ENCODE measurements around the gene CCDC61.

CCDC61 gene

GRCh38 chr19:46017095-46017429 lies 21.8 kb downstream of the CCDC61 start:
- Histone ChIP-seq H3K4me3 (ENCODE audit: low read depth, low read length) (no peak overlapping the region), H3K9ac (no peak overlapping the region), H3K4me2 (ENCODE audit: low read length) (no peak overlapping the region), H3K79me2 (no peaks in the 10 kb centered on the region), H3K36me3 (ENCODE audit: control insufficient read depth, insufficient read depth, low read length) (no peaks in the 10 kb centered on the region), H3K27ac (no peak overlapping the region), H2AFZ (peak overlapping the region; percentile 50), H3K9me3 (ENCODE audit: control insufficient read depth, low read length) (no peaks in the 10 kb centered on the region), H3K4me1 (peaks cover 12% of the 10 kb centered on the region), H3K27me3 (ENCODE audit: control insufficient read depth, insufficient read depth, low read length) (no peaks in the 10 kb centered on the region)
- TF ChIP-seq CTCF (IDR thresholded peaks at IDR 0.05): no peak

GRCh38 chr19:46017874-46018675 lies 22.8 kb downstream of the CCDC61 start:
- no peak overlapping the region for H2AFZ ChIP-seq
- no peaks in the 10 kb centered on the region for H3K9me3 ChIP-seq (ENCODE audit: control insufficient read depth, low read length)
- H3K4me2 ChIP-seq (ENCODE audit: low read length): no peak overlapping the region
- TF ChIP-seq CTCF (IDR thresholded peaks at IDR 0.05): no peak
- H3K27me3 ChIP-seq (ENCODE audit: control insufficient read depth, insufficient read depth, low read length): peaks cover 2% of the 10 kb centered on the region
- no peak overlapping the region for H3K4me3 ChIP-seq (ENCODE audit: low read depth, low read length)
- H3K27ac ChIP-seq: no peak overlapping the region
- no peaks in the 10 kb centered on the region for H3K36me3 ChIP-seq (ENCODE audit: control insufficient read depth, insufficient read depth, low read length)
- H3K79me2 ChIP-seq: no peaks in the 10 kb centered on the region
- peaks cover 12% of the 10 kb centered on the region for H3K4me1 ChIP-seq
- no peak overlapping the region for H3K9ac ChIP-seq

- H3K79me2 ChIP-seq: no peaks in the 10 kb centered on the region
- no peaks in the 10 kb centered on the region for H3K9me3 ChIP-seq (ENCODE audit: control insufficient read depth, low read length)
- no peak overlapping the region for H3K9ac ChIP-seq
- TF ChIP-seq CTCF (IDR thresholded peaks at IDR 0.05): no peak
- no peaks in the 10 kb centered on the region for H3K36me3 ChIP-seq (ENCODE audit: control insufficient read depth, insufficient read depth, low read length)
- peaks cover 12% of the 10 kb centered on the region for H3K4me1 ChIP-seq
- no peak overlapping the region for H3K27ac ChIP-seq
- H3K27me3 ChIP-seq (ENCODE audit: control insufficient read depth, insufficient read depth, low read length): peaks cover 5% of the 10 kb centered on the region
- H2AFZ ChIP-seq: no peak overlapping the region
- H3K4me2 ChIP-seq (ENCODE audit: low read length): no peak overlapping the region
- H3K4me3 ChIP-seq (ENCODE audit: low read depth, low read length): no peak overlapping the region
Measured at GRCh38 chr19:46018729-46019251, 23.5 kb downstream of the CCDC61 start.

- no peak overlapping the region for H3K4me2 ChIP-seq (ENCODE audit: low read length)
- TF ChIP-seq CTCF (IDR thresholded peaks at IDR 0.05): no peak
- no peaks in the 10 kb centered on the region for H3K36me3 ChIP-seq (ENCODE audit: control insufficient read depth, insufficient read depth, low read length)
- H3K4me1 ChIP-seq: peaks cover 12% of the 10 kb centered on the region
- H3K4me3 ChIP-seq (ENCODE audit: low read depth, low read length): no peak overlapping the region
- no peak overlapping the region for H3K9ac ChIP-seq
- no peaks in the 10 kb centered on the region for H3K9me3 ChIP-seq (ENCODE audit: control insufficient read depth, low read length)
- H3K79me2 ChIP-seq: no peaks in the 10 kb centered on the region
- no peak overlapping the region for H2AFZ ChIP-seq
- H3K27me3 ChIP-seq (ENCODE audit: control insufficient read depth, insufficient read depth, low read length): peaks cover 5% of the 10 kb centered on the region
- H3K27ac ChIP-seq: no peak overlapping the region
Measured at GRCh38 chr19:46019270-46019669, 24.0 kb downstream of the CCDC61 start.

- H3K79me2 ChIP-seq: no peaks in the 10 kb centered on the region
- TF ChIP-seq CTCF (IDR thresholded peaks at IDR 0.05): no peak
- no peak overlapping the region for H3K27ac ChIP-seq
- H3K9me3 ChIP-seq (ENCODE audit: control insufficient read depth, low read length): no peaks in the 10 kb centered on the region
- peaks cover 5% of the 10 kb centered on the region for H3K27me3 ChIP-seq (ENCODE audit: control insufficient read depth, insufficient read depth, low read length)
- H2AFZ ChIP-seq: no peak overlapping the region
- H3K4me3 ChIP-seq (ENCODE audit: low read depth, low read length): no peak overlapping the region
- H3K4me2 ChIP-seq (ENCODE audit: low read length): no peak overlapping the region
- no peaks in the 10 kb centered on the region for H3K36me3 ChIP-seq (ENCODE audit: control insufficient read depth, insufficient read depth, low read length)
- H3K9ac ChIP-seq: no peak overlapping the region
- peaks cover 7% of the 10 kb centered on the region for H3K4me1 ChIP-seq
Measured at GRCh38 chr19:46020819-46021125, 25.5 kb downstream of the CCDC61 start.
